ENCODE results near the gene ZMYM2.

ZMYM2 gene

DNA sequence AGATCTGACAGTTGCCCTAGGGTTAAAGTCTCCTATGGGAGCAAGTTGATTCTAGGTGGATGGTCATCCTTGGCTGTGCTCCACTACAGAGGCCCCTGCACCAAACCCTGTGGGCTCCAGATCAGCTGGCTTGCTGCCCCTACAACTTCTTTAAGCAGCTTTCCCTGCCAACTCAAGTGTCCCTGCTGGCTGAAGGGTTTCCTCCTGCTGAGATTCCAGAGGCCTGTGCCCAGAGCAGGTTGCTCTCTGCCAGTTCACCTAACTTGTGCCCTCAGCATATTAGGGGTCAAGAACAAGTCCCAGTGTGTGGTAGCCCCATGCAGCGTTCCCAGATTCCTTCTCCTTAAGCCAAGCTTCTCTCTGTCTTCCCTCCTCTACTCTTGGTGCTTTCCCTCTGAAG, 85.6 kb downstream of the ZMYM2 start:
- in situ Hi-C loops (cut with MboI; ENCODE audit: low sequenced_read_pairs): no loop called here

DNA sequence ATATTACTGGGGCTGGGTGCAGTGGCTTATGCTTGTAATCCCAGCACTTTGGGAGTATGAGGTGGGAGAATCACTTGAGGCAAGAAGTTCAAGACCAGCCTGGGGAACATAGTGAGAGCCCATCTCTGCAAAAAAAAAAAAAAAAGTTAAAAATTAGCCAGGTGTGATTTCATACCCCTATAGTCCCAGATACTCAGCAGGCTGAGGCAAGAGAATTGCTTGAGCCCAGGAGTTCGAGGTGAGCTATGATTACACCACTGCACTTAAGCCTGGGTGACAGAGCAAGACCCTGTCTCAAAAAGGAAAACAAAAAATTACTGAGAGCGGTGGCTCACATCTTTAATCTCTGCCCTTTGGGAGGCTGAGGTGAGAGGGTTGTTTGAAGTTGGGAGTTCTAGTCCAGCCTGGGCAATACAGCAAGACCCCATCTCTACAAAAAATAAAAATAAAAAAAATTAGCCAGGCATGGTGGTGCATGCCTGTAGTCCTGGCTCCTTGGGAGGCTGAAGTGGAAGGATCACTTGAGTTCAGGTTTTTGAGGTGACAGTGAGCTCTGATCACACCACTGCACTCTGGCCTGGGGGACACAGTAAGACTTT, 87.5 kb downstream of the ZMYM2 start:
- in situ Hi-C loops (cut with MboI; ENCODE audit: low sequenced_read_pairs): no loop called here

DNA sequence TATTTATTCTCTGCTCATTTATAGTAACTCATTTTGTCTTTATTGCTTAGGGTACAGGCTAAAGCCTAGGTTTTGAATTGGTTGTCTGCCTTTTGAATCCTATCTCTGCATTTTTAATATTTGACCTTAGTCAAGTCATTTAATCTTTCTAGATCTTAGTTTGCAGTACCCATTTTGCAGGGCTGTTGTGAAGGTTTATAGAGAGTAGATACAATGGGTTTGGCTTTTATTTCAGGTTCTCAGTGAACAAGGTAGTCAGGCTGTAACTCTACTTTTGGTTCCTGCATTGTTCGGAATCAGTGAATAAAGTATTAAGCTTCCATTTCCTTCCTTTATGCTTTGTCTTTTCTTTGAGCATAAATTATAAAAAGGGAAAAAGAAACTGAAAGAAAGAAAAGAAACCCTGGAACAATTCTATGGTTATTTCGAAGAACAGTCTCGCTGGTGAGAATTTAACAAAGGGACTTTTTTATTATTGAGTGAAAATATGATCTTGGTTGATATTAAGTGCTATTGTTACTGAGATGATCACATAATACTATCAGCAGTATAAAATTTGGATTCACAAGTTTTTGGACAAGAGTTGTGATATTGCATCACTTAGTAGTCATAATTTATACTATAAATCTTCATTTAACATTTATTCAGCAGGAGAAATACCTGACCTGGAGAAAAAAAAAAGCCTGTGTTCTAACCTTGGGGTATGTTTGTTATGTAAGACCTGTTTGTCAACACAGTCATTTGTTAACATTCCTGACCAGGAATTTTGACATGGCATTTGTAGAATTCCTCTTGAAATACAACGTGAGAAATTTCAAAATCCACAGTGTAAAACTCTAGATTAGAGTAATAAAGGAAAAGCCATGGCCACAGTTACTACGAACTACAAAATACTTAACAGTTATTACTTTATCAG, 91.3 kb downstream of the ZMYM2 start:
- in situ Hi-C loops (cut with MboI; ENCODE audit: low sequenced_read_pairs): no loop called here

DNA sequence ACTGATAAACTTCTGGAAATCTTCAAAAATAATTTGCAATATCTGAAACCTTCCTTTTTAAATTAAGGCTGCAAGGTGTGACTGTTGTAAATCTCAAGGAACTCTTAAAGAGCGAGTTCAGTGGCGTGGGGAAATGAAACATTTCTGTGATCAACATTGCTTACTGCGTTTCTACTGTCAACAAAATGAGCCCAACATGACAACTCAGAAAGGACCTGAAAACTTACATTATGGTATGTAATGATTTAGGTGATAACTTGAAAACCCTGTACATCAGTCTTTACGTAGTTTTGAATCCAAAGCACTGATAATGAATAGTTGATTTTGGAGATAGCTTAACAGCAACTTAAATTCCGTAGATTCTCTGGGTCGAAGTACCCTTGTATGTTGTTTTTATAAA, 92.8 kb downstream of the ZMYM2 start:
- in situ Hi-C loops (cut with MboI; ENCODE audit: low sequenced_read_pairs): no loop called here

DNA sequence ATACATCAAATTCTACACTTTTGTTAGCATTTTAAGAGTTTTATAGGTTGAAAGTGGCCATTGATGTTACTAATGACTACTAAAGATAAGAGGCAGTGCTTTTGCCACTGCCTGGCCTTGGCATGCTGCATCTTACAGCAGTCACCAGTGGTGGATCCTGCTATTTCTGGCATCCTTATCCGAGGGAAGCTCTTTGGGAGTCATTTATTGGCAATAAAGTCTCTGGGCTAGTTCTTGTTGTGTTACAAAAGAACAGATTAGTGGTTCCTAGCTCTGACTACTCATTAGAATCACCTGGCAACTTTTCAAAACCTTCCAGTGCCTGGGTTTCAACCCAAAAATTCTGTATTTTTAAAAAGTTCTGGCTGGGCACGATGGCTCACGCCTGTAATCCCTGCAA, 94.5 kb downstream of the ZMYM2 start:
- in situ Hi-C loops (cut with MboI; ENCODE audit: low sequenced_read_pairs): no loop called here

DNA sequence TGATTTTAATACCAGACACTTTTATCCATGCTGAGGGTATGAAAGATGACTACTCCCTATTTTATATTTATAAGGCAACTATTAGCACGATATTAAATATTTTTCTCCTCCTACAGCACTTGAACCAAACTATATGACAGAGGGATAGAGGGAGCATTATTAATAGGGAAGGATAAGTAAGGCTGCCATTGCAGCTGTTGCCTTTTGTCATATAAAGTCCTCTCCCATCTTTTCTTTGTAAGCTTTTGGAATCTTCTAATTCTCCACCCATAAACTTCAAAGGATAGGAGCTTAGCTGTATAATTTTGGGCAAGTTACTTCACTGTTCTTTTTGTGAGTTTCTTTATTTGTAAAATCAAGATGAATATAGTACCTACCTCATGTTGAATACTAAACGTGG, 95.4 kb downstream of the ZMYM2 start:
- in situ Hi-C loops (cut with MboI; ENCODE audit: low sequenced_read_pairs): no loop called here

DNA sequence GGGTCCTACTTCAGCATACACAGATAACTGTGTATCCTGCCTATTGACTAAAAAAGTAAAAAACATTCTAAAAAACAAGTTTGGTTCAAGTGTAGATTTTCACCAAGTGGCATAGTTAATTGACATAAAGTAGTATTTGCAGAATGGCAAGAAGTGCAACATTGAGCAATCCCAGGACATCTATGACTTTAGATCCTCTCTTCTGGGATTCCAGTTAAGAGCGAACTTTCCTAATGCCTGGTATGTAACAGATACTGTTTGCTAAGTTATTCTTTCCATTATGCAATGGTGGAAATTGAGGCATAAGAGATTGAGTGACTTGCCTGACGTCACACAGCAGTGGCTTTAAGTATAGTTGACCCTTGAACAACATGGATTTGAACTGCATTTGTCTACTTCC, 96.1 kb downstream of the ZMYM2 start:
- in situ Hi-C loops (cut with MboI; ENCODE audit: low sequenced_read_pairs): no loop called here

DNA sequence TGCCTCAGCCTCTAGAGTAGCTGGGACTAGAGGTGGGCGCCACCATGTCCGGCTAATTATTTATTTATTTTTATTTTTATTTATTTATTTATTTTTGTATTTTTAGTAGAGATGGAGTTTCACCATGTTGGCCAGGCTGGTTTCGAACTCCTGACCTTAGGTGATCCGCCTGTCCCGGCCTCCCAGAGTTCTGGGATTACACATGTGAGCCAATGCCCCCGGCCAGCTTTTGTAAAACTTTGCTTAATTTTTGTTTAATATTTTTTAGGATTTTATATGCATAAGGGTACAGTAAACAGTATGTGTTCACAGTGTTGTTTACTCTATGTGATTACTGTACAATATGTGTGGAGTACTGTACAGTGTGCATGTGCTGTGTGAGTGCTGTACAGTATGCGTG, 98.7 kb downstream of the ZMYM2 start:
- in situ Hi-C loops (cut with MboI; ENCODE audit: low sequenced_read_pairs): no loop called here

DNA sequence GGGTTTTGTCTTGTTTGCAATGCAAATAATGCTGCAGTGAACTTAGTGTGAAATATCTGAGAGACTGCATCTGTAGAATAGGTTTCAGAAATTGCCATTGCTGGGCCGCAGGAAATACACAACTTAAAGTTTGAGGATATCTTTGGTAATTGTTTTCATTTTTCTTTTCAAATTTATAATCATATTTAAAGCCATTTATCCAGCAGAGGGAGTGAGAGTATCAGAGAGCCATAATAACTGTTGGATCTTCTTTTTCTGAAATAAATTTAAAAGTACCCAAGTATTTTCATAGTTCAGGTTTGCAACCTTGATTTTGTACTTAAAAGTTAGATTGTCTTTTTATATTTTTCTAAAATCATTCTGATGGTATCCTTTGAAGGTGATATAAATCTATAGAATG, 99.4 kb downstream of the ZMYM2 start:
- in situ Hi-C loops (cut with MboI; ENCODE audit: low sequenced_read_pairs): no loop called here

DNA sequence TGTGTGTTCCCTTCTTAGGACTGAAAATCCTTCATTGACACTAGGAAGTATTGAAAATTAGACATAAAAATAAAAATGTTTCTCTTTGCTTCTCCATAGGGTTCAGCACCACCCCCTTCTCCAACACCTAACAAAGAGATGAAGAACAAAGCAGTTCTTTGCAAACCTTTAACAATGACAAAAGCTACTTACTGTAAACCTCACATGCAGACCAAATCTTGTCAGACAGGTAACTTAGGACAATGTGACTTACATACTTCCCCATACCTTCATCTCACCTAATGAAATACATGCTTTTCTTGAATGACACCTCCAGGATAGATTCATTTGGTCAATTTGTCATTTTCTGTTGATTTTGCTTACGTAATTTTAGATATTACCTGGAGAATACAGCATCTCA, 99.9 kb downstream of the ZMYM2 start:
- in situ Hi-C loops (cut with MboI; ENCODE audit: low sequenced_read_pairs): no loop called here

DNA sequence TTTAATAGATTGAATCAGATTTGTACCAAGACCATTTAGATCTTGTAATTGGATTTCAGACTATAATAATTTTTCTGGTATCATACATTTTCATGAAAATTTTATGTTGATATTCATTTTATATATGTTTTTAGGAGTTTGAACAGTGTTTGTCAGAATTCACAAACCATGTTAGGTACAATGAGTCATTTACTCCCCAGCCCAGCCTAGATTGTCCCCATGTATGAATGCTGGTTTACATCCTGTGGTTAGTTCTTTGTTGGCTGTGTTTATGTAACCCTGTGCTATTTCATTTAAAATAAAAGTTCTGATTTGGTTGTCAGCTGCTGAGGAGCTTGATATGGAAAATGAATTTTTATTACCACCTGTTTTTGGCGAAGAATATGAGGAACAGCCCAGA, 105.6 kb downstream of the ZMYM2 start:
- in situ Hi-C loops (cut with MboI; ENCODE audit: low sequenced_read_pairs): no loop called here

DNA sequence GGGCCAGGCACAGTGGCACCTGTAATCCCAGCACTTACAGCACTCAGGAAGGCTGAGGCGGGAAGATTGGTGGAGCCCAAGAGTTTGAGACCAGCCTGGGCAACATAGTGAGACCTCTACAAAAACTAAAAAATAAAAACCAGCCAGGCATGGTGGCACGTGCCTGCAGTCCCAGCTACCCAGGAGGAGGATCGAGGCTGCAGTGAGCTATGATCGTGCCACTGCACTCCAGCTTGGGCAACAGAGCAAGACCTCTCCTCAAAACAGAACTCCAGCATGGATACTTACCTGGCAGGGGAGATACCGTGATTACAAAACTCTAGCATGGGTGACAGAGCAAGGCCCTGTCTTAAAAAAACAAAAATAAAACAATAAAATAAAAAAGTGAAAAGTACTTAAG, 107.0 kb downstream of the ZMYM2 start:
- in situ Hi-C loops (cut with MboI; ENCODE audit: low sequenced_read_pairs): no loop called here

DNA sequence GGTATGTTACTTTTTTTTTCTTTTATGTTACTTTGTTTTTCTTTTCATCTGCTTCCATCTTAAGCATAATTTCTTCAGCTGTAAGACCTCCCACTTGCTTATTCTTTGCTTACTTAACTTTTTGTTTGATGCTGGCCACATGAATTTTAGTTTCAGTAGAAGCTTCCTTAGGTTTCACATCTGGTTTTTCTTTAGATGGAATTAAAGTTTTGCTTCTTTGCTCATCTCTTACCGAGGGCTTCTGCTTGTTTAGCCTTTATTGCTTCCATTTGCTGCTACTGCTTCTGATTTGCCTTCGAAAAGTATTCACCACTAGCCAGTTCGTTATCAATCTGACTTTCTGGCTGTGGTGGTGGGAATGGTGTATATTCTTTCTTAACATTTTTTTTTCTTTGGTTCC, 111.4 kb downstream of the ZMYM2 start:
- in situ Hi-C loops (cut with MboI; ENCODE audit: low sequenced_read_pairs): no loop called here

DNA sequence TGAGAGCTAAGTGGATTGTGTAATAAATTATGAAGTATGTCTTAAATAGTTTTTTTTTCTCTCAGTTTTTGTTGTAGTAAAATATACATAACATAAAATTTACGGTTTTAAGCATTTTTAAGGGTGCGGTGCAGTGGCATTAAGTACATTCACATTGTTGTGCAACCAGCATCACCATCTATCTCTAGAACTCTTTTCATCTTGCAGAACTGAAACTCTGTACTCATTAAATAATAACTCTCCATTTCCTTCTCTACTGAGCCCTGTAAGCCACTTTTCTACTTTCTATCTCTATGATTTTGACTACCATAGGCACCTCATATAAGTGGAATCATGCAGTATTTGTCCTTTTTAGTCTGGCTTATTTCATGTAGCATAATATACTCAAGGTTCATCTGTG, 115.2 kb downstream of the ZMYM2 start:
- in situ Hi-C loops (cut with MboI; ENCODE audit: low sequenced_read_pairs): no loop called here

DNA sequence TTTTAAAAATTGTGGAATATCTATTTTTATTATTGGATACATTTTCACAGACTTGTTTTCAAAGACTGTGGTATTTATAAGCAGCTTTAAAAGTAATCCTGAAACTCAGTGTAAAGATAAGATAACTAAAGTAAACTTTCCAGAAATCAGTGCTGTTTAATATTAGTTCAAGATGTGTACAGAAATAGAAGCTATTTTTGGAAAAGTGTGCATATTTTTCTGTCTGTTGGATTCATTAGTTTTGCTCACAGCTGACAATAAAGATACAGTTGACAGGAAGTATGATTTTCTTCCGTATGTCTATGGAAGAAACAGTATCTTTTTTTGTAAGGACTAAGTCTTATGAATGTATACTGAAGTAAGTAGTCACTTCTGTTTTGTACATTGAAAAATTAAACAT, 116.4 kb downstream of the ZMYM2 start:
- in situ Hi-C loops (cut with MboI; ENCODE audit: low sequenced_read_pairs): no loop called here

DNA sequence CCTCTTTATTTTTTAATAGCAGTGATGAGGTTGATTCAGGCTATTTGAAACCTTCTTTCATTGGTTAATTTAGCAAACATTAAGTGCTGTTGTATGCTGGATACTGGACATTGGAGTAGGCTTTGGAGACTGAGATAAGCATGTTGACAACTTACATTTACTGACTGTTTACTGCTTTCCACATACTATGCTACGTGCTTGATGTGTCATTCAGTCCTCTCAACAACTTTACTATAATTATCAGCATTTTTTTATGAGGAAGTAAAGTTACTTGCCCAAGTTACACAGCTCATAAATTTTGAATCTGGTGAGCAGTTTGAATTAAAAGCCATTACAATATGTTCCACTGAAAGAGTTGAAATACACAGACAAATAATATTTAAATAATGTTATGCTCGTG, 118.6 kb downstream of the ZMYM2 start:
- in situ Hi-C loops (cut with MboI; ENCODE audit: low sequenced_read_pairs): no loop called here

DNA sequence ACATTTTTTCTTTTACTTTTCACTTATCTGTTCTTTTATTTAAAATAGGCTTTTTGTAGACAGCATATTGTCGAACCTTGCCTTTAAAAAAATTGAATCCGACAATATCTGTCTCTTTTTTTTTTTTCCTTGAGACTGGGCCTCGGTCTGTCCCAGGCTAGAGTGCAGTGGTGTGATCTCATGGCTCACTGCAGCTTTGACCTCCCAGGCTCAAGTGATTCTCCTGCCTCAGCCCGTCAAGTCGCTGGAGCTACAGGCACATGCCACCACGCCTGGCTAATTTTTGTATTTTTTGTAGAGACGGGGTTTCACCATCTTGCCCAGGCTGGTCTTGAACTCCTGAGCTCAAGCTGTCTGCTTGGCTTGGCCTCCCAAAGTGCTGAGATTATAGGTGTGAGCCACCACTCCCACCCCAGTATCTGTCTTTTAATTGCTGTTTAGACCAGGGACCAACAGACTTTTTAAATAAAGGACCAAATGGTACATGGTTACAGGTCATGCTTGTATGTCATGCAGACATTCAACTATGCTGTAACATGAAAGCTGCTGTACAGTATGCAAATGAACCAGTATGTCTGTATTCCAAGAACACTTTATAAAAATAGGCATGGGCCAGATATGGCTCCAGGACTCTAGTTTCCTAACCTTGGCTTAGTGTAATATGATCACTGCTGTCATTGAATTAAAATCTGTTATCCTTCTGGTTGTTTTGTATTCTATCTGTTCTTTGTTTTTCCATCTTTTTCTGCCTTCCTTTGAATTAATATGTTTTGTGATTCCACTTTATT, 122.0 kb downstream of the ZMYM2 start:
- in situ Hi-C loops (cut with MboI; ENCODE audit: low sequenced_read_pairs): no loop called here

DNA sequence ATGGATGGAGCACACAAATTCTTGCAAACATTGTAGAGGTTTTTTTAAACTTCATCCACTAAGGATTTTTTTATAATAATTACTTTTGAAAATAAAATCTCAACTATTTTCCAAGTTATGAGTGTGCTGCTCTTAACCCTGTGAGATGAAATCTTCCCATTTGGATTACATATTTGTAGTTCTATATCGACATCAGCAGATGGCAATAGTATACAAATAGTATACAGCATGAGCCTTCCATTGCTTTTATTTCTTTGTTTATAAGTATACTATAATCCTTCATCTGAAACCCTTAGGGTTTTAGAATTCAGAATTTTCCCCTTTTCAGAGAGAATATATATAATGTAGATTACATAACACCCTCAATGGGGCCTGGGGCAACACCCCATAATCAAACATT, 131.8 kb downstream of the ZMYM2 start:
- in situ Hi-C loops (cut with MboI; ENCODE audit: low sequenced_read_pairs): no loop called here

DNA sequence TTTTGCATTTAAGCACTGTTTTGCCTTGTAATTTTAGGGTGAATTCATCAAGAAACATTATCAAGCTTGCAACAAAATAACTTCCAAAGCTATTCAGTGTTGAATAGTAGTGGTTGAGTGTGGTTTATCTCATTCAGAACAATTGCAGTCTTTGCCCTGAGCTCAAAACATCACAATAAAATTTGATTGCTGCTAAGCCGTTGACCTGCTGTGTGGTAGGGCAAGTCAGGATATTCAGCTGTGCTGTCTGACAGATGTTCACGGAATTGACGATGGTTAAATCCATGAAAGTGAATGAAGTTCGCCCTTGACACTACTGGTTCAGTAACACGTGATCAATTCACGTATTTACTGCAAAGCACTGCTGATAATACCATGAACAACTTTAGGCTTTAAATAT, 135.4 kb downstream of the ZMYM2 start:
- in situ Hi-C loops (cut with MboI; ENCODE audit: low sequenced_read_pairs): no loop called here

DNA sequence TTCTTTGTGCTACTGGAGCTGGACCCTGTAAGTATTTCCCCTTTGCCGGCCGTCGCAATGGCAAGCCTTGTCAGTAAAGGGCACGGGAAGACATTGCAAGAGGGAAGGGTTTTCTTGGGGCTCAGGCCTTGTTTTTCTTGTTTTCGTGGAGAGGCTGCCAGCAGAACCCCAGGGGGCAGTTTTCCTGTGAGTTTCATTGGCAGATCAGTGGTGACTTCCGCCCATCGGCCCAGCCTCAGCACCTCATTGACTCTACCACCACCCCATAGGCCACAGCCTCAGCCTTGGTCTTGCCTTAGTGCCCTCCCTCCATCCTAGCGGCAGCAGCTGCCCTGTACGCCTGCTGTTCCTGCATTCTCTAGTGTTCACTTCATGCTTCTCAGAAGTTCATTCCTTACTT, 140.8 kb downstream of the ZMYM2 start:
- in situ Hi-C loops (cut with MboI; ENCODE audit: low sequenced_read_pairs): no loop called here

DNA sequence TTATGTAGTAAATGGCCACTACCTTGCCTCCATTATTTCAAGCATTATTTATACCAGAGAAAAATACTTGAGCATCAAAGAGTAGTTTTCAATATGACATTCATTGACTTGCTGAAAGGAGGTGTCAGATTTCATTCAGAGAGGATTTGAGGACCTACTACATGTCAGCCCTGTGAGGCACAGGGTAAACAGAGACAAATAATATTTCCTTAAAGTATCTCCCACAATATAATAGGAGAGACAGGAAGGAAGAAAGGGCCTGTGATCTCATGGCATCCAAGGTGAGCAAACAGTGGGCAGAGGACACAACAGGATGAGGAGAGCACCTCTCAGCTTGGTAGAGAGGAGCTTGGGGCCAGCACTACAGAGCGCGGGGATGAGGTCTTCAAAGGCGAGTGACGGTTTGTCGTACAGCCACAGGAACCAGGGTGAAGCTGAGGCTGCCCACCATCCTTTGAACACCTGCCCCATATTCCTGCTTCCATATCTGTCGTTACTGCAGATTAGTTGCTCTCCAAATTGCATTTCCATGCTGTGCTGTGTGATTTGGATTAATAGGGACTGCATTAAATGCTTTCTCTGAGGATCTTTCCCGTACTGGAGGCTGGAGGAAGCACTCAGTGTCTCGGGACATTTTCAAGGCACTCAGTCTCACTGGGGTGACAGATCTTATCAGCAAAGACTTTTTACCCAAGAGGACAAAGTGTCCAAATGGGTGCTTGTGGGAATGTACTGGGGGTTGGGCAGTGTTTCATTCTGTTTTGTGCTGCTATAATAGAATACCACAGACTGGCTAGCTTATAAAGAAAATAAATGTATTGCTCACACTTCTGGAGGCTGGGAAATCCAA, 143.2 kb downstream of the ZMYM2 start:
- in situ Hi-C loops (cut with MboI; ENCODE audit: low sequenced_read_pairs): no loop called here

Measured in hTERT RPE-1 (cell line).